Pons (tissue), 1 donor: ENCODE results near the gene RFNG.

ENCODE experiments used
- DNase-seq: peaks from one replicate; pipeline ENCODE4 v3.0.0-alpha.2; 2016; ENCODE audit warnings: low spot score

Gene RFNG

DNA sequence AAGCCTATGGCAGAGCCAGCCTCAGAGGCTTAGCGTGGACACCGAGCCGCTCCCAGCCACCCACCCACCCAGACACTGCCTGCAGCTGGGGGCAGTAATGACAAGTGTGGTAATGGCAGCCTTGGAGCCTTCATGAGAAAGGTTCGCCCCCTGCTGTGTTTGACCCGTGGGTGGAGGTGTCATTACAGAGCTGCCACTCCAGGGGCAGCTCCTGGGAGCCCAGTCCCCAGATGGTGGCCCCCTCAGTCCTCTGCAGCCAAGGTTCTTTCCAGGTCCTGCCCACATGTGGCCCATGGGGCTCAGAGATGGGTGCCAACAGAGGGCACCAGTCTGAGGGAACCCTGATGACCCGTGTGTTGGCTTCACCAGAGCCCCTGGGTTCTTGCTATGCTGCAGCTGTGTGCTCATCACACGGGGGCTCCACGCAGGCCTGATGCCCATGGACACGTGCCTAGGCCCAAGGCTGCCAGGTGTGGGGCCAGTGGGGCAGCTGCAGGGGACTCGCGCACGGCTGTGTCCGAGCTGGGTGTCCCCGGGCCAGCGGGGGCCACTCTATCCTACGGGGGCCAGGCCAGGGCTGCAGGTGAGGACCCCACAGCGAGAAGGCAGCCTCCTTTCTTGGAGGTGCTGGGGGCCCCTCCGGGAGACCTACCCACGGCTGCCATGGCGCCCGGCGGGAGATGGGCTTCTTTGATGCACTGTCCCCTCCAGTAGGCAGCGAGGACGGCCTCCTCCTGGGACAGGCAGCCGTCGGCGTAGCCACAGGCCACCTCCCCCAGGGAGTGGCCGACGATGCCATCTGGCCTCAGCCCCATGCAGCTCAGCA, 38.3 kb upstream of the RFNG start:
- no peak for DNase-seq

GRCh38 chr17:82088838-82089722, 37.5 kb upstream of the RFNG start:
- no peak for DNase-seq

GRCh38 chr17:82087961-82088837, 36.6 kb upstream of the RFNG start:
- DNase-seq, result no peak

- no peak for DNase-seq
These were observed 35.6 kb upstream of the RFNG start for GRCh38 chr17:82086941-82087906.

GRCh38 chr17:82085931-82086764, 34.5 kb upstream of the RFNG start:
- no peak for DNase-seq

DNA sequence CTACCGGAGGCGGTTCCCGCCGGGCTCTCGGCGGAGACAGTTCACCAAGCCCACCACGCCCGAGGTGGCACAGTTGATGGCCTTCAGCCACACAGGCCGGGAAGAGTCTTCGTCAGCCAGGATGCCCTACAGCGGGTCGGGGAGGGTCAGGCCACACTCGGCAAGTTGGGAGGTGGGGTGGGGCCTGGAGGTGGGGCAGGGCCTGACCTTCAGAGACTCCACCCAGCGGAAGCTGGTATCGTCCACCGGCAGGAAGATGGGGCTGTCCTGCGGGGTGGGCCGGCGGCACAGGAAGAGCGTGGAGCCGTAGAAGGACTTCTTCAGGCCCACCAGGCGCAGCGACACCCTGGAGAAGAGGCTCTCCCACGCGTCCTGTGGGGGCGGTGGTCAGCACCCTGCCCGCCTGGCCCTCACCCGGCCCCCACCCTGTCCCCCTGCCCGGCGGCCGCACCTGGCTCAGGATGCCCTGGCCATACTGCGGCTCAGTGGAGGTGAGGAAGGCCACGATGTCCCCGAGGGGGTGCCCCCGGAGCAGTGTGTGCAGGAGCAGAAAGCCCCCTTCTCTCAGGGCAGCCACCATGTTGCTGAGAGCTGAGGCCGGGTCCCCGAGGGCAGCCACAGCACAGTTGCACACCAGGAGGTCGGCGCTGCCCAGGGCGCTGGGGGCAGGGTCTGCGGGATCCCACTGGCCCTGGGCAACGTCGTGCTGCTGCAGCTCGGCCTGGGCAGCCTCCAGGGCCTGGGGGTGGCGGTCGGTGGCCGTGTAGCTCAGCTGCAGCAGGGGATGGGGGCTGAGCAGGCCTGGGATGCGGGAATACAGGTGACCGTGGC, 33.6 kb upstream of the RFNG start:
- DNase-seq, result no peak

- no peak for DNase-seq
These were observed 32.9 kb upstream of the RFNG start for GRCh38 chr17:82084373-82085030.

DNA sequence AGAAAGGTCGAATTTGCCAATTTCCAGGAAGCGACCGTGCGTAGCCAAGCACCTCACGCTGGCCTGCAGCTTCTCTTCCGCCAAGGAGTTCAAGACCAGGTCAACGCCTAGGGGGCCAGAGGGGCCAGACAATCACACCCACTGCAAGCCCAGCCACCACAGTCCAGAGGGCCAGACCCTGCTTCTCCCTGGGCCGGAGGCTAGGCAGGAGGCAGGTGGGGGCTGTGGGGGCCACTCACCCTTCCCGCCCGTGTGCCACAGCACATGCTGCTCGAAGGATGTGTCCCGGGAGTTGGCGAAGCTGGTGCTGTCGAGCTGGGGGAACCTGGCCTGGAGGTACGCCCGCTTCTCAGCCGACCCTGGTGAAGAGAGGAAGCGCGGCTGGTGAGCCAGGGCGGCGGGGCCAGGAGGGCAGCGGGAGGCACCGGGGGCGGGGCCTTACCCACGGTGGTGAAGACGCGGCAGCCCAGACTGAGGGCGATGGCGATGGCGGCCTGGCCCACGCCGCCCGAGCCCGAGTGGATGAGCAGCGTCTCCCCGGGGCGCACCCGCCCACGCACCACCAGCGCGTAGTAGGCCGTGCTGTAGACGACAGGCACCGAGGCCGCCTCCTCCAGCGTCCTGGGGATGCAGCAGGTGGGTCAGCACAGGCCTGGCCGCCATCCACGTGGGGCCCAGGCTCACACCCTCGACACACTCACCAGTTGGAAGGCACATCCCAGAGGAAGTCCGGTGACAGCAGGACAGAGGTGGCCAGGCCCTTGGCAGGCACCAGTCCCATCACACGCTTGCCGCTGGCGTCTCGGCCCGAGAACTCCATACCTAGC, 32.1 kb upstream of the RFNG start:
- DNase-seq, result no peak

DNA sequence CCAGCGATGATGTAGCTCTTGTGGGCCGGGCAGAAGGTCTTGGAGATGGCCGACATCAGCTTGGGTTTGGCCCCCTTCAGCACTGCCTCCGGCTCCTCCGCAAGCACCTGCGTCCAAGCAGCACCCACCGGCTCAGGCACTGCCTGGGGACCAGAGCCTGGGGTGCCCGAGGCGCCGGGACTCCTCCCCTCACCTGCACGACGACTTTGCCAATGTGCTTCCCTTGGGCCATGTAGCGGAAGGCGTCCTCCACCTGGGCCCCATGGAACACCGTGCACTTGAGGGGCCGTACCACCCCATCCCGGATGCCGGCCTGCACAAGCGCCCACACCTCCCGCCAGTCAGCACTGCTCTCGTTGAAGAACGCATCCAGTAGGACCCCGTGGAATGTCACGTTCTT, 31.4 kb upstream of the RFNG start:
- no peak for DNase-seq

- DNase-seq, result no peak
These were observed 30.8 kb upstream of the RFNG start for GRCh38 chr17:82082456-82082855.

GRCh38 chr17:82081966-82082365, 30.4 kb upstream of the RFNG start:
- DNase-seq, result no peak

DNA sequence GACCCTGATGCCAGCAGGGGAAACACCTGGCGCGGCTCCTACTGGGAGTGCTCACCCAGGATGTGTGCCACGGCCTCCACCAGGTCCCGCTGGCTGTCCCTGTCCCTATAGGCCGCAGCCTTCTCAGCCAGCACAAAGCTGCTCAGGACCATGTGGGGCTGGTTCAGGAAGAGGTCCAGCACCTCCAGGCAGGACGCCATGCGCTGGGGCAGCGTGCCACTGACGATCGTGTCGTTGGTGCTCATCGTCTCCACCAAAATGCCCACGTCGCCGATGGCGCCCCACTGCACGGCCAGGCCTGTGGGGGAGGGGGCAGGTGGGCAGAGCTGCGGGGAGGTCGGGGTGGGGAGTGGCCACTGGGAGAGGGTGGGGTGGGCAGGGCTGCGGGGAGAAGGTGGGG, 29.9 kb upstream of the RFNG start:
- DNase-seq, result no peak

GRCh38 chr17:82080789-82081464, 29.3 kb upstream of the RFNG start:
- no peak for DNase-seq

DNA sequence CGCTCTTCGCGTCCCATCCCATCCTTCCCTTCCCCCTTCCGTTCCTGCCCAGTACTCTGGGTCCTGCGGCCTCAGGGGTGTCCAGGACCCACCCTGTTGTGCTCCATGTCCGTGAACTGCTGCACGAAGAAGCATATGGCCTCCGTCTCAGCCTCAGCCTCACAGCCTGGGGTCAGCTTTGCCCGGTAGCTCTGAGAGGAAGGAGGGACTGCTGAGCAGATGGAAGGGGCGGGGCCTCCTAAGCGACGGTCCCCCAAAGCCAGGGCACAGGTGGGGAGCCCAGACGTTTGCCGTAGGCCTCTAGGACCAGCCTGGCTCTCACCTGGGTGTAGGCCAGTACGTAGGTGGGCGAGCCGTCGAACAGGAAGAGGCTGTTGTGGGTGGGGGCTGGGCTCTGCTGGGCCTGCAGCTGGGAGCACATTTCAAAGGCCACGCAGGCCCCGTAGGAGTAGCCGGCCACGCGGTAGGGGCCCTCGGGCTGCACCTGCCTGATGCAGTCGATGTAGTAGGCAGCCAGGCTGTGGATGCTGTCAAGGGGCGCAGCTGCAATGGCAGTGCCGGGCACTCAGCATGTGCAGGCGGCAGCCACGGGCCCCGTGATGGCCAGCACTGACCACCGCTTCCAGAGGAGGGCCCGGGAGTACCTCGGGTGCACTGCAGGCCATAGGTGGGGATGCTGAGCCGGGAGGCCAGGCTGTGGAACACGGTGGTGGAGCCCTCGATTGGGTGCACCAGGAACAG, 28.6 kb upstream of the RFNG start:
- no peak for DNase-seq

GRCh38 chr17:82079001-82079677, 27.5 kb upstream of the RFNG start:
- DNase-seq, result no peak

GRCh38 chr17:82078433-82078832, 26.8 kb upstream of the RFNG start:
- DNase-seq, result no peak
